Measurements from ENCODE around the gene ATP8B4.

Gene ATP8B4

DNA sequence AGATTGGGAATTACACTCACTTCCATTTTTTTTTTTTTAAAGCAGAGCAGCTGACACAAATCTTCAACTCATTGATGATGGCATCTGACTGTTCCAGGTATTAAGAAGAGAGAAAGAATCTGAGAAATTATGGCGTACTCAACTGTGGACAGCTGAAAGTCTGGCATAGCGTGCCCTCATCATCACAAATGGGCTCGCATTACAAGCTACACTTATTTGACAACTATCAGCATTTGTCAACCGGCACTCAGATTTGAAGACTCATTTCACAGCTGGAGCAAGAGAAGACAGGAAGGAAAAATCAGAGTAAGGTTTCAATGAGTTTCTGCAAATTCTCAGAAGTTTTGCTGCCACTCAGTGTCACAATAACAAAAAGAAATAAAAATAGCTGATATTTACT, 235.9 kb downstream of the ATP8B4 start:
- no peak for DNase-seq

DNA sequence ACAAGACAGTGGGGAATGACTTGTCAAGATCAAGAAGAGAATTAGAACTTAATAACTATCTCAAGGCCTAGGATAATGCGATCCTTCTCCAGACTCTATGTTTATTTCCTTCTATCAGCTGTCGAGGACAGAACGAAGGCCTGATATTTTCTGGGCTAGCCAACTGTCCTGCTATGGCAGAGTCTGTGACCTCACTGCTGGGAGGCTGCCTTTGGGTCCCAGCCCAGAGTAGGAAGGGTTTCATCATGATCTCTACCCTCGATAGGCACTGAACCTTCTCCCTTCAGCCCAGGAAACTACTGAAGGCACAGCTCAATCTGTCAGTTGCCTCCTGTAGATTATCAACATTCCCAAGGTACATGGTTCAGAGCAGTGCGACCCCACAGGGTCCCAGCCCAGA, 237.2 kb downstream of the ATP8B4 start:
- no peak for DNase-seq

DNA sequence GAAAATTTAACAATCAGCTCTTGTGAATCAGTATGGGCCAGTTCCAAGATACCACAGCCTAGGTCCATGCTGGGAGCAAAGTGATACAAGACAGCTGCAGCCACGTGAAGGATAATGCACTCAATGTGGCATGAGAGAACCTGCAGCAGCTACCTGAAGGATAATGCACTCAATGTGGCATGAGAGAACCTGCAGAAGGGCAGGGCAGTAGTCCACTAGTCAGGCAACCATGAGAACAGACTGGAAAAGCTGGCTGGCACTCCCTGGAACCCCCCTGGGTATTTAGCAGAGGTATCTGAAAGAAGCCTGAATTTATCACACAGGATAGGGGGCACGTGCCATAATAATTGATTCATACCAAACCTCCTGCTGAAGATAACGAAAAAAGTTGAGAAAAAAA, 237.6 kb downstream of the ATP8B4 start:
- no peak for DNase-seq

DNA sequence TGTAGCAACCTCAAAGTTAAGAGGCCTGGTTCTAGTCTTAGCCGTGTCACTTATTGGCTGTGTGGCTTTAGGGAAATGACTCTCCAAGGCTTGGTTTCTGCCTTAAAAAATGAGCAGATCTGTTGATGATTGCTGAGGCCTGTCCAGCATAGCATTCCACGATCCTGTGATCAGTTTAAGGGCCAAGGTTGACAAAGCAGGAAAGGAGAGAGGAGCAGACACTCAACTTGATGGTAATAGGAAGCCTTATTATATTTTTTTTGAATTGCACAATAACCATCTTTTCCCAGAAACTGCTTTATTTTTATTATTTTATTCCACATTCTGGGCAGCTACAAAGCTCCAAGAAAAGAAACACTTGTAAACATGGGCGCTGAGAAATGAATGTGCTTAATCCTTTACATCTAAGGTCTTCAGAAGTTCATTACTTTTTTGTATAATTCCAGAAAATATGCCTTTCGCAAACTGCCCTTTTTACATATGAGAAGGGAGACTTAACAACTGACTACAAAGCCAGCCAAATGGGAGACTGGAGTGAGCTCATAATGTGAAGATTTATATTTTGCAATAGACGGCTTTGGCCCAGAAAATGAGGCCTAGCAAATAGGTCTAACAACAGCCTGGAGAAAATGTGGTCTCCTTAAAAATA, 241.0 kb downstream of the ATP8B4 start:
- DNase-seq, result no peak

DNA sequence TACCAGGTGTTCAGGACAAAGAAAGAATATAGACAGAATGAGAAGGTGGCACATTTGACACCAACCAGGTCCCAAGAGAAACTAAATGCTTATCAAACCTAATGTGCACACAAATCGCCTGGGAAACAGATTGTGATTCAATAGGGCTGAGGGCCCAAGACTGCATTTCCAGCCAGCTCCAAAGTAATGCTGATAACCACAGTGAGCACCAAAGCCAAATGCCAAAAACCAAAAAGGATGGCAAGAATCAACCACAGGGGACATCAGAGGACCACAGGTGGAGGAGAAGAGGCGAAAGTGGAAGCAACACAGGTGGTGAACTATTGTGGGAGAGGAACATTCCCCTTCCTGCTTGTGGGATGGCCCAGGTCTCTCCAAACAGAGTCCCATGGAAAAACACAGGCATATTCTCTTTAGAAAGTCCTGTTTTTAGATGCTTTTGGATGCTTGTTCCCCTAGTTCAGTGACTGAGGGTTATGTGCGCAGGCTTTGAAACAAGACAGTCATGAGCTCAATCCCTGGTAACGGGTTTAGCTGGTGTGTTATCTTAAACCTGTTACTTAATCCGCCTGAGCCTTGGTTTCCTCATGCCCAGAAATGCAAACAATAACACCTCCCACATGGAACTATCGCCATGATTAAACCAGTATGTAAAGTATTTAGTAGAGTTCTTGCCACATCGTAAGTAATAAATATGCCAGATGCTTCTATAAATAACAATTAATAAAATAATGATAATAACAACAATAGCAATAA, 241.7 kb downstream of the ATP8B4 start:
- DNase-seq, result no peak

DNA sequence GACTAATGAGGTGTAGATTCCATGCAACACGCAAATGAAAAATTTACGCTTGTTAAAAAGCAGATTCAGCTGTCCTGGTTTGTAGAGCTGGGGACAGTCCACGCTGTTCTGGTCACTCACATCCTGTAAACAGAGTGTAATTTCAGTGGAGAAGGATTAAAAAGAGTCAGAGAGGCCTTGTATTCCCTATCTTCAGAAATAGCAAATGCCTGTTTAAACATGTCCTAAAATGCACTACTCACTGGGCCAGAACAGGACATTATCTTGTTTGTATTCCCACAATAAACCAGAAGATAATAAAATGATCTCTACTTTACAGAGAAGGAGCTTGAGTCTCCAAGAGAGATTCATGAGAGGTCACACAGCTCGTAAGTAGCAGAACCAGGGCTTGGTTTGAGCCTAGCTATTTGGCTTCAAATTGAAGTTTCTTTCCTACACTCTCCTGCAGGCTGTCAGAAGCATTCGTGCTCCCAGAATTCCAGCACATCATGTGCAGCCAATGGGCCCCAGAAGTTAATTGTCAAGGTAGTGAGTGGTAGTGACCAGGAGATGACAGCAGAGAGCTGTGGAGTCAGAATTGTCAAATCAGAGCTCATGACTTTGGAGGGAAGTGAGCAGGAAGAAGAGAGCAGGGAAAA, 242.5 kb downstream of the ATP8B4 start:
- no peak for DNase-seq

DNA sequence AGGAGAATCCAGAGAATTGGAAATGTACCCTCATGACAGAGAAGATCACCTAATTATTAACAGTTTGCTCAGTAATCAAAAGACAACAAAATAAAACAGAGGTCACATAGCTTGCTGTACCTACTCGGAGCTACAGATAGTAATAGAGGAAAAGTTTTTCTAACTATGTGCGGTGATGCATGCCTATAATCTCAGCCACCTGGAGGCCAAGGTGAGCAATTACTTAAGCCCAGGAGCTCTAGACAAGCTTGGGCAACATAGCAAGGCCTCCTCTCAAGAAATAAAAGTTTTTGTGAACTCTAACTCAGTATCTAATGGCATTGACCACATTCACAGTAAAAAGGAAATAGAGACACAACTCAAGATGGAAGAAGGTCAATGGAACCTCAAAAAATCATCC, 243.6 kb downstream of the ATP8B4 start:
- no peak for DNase-seq

DNA sequence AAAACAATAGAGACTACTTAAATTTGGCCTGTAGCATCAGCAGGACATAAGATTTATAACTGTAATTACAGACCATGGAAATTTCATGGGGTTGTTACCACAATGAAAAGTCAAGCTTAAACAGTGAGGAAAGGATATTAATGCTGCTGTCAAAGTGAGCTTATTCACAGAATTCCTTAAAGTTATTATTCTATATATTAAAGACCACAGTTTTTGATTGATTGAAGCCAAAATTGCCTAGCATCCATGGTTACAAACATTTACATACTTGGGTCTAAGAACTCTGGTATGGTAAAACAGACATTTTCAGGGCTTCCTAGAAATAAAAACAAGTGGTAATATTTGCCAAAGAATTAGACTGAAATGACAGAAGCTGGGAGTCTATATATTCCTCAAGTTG, 248.6 kb downstream of the ATP8B4 start:
- no peak for DNase-seq

DNA sequence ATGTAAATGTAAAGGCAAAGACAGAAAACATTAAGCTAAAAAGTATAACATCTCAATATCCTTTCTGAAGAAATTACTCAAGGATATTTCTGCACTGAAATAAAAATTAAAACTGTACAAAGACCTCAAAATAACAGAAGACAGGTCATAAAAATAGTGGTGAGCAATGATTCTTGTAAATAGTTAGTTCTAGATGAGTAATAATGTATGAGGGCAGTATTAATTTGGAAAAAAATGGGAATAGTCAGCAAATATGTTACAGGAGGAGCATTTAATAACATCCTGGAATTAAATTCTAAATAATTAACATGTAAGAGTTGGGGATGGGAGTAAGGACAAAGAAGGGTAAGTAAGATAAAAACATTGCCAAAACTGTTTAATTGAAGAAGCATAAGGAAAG, 250.7 kb downstream of the ATP8B4 start:
- DNase-seq, result no peak

DNA sequence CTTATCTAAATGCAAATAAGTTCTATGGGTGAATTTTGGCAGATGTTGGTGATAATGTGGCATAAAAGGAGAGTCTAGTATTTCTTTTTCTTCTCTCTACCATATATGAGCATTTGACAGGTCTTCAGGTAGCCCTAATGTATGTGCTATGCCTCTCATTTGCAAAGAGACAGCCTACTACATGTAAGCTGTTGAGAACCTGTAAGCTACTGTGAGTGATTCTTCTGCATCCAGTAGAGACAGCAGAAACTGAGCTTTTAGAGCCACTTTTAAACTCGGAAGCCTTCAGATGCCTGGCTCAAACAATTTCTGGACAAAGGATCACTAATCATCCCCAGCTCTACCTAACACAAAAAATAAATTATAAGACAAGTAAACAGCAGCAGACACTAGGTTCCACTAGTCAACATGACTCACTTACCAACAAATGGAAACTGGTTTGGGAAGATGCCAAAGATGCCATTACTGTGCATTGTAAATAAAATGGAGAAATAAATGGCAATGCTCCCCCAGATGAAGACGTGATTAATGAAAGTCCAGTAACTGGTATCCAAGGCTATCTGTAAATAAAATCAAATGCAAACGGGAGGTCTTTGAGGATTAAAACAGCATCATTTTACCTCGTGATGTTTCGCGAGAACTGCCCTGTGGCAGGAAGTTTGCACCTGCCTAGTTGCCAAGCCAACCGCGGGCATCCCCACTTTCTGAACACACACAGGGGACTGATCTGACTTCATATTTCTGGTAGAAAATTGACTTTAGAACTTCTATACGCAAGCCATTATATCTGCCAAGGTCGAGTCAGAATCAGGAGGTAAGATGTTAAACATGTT, 252.9 kb downstream of the ATP8B4 start:
- DNase-seq, result no peak

DNA sequence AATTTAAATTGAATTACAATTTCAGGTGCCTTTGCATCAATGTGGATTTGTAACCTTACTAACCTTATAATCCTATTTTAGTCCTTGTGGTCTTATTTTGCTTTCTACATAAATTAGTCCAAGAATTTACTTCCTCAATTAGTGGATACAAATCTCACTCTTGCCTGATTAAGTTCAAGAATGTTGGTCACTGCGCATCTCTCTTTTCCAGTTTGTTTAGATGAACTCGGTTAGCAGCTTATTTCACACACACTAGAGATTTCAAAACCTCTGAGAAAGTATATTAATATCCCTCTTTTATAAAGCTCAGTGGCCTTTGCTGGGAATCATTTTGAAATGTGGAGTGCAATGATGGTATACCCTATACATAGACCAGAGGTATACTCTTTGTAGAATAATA, 254.8 kb downstream of the ATP8B4 start:
- no peak for DNase-seq

DNA sequence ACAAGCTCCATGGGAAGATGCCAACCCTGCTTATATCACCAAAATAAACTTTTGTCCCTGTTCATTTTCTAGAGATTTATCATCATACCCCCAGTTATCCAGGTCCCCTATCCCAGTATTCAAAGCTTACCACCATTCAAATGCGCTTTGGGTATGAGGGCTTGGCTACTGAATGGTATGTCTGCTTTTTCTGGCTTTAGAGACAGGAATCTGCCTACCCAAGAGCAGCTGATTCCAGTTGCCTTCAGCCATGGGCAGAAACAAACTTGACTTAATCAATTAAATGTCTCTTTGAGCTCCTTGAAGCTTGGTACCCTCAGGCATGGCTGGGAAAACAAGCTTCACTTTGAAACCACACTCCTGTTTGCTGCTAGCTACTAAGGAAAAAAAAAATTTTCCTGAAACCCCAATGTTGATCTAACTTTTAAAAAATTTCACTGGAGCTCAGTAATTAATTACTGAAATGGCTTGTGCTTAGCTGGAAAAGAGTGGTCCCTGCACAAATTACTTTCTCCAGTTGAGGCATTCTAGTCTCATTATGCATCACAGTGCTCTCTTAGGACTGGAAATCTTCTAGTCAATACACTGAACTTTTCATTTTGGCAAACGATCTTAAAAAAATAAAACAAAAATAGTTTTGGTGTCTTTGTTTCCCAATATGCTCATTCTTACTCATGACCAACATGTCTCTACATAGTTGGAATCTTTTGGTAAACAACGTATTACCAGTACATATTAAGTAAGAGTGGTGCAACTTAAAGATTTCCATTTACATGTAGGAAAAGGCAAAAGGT, 255.4 kb downstream of the ATP8B4 start:
- DNase-seq, result no peak

DNA sequence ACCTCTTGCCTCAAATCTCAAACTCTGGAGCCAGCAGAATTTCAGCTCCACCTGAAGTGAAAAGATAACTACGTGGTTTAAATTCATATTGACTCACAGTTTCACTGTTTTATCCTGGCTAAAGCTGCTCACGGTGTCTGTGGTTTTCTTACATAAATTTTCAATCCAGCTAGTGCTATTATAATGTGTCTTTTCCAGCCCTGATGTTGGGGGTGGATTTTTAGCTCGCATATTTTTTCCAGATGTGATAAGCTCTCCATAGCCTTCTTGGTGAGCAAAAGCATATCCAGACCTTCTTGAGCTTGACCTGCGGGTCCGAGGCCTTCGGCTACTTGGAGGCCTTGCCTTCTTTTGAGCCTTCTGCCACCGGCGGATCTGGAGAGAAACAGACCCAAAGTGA, 258.9 kb downstream of the ATP8B4 start:
- DNase-seq, result no peak

DNA sequence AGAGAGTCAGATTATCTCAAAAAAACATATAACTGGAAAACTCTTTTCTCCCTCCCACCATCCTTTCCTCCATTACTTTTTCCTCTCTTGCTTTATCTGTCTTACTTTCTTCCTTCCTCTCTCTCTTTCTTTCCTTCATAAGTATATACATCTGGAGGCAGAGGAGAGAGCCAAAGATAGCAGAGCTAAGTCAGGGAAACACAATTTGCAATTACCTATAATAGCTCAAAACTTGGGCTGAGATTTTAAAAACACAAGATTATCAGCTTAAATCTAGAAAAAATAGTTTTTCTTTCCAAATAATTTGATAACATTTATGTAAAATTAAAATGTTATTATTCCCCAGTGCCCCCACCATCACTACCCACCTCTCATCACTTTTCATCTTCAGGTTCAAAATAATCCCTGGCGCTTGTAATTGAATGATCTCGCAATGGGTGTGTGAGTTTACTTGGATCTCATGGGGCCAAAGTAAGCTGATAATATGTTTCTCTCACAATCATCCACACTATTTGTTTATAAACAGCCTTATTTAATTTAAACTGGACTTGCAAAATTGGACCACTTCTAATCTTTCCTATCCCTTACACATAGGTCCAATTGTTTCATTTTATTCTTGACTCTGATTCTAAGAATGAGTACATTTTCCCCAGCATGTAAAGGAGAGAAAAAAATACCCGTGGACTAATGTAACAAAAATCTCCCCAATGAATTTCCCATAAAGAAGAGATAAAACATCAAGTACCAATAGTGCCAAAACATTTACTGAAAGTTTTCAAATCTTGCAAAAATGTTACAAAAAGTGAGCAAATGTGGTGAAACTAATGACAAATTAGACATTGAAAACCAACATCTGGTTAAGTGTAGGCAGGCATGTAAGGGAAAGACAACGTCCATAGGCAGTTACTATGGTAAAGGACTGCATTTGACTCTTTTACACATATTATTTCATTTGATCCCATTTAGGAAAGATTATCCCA, 261.2 kb downstream of the ATP8B4 start:
- no peak for DNase-seq

DNA sequence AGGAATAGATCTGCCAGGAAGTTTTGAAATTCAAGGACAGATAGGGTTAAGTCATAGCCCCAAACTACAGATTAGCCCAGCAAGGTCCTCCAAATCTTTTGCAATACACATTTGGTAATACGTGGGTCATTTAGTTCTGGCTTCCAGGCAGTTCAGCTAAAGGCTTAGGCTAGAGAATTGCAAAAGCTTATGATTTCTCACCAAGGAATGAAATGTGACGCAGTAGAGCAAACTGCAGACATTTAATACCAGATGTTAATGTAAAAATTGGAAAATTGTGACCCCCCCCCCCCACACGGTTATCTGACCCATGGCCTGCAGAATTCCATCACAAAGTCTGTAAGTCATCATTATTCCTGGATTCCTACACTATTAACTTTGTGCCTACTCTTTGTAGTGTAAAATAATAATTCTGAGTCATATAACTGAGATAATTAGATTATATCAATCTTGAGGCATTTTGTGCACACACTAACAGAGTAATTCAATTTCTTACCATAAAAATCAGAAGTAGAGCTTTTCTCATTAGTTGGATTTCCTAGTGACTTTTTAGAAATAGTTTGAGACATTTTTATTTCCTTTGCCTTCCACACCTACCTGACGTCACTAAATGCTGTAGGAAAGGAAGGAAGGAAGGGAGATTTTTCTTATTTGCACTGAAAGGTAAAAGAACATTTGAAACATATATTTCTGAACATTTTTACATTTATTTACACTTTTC, 263.0 kb downstream of the ATP8B4 start:
- no peak for DNase-seq

DNA sequence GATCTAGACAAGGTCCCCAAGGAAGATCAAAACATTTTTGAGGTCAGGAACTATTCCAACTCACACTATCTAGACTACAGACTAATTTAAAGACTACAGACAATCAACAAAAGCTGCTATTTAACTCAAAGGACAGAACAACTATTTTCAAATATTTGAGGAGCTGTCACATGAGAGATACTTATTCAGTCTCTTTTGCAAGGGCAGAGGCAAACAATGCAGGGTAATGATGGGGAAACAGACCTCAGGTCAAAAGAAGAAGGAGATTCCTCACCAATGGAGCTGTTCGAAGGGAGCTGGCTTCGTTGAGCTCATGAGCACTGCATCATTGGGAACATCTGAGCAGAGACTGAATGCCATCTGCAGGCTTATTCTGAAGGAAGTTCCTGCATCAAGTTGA, 266.3 kb downstream of the ATP8B4 start:
- no peak for DNase-seq

DNA sequence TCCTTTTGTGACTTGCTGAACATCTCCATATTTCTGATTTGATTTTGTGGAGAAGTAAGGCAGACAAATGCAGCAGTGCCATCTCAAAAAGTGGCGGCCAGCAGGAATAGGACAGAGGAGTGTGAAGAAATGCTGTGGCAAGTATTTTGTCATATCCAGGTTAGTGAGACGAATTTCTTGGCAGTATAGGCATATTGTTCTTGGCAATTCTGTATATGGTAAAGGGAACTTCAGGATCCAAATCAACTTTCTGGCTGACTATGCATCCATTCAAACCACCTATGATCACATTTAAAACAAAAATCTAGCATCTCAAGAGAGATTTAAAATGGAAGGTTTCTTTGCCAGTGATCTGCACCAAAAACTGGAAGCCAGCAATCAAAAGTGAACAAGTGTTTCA, 270.2 kb downstream of the ATP8B4 start:
- no peak for DNase-seq

DNA sequence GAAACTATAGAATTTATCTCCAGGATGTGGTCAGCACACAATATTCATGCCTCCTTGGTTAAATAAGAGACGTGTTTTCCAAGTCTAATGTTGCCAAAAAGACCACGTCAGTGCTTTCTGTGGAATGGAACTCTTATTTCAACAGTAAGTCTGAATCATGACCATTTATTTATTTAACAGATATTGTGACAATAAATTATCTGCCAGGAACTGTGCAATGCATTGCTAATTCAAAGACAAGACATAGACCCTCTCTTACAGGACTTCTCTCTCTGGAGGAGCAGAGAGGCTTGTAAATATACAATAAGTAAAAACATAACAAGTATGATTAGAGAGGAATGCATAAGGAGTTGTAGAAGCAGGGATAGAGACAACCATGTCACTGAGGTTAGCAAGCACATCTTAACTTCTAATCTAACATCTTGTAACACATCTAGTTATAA, 270.7 kb downstream of the ATP8B4 start:
- DNase-seq, result no peak

DNA sequence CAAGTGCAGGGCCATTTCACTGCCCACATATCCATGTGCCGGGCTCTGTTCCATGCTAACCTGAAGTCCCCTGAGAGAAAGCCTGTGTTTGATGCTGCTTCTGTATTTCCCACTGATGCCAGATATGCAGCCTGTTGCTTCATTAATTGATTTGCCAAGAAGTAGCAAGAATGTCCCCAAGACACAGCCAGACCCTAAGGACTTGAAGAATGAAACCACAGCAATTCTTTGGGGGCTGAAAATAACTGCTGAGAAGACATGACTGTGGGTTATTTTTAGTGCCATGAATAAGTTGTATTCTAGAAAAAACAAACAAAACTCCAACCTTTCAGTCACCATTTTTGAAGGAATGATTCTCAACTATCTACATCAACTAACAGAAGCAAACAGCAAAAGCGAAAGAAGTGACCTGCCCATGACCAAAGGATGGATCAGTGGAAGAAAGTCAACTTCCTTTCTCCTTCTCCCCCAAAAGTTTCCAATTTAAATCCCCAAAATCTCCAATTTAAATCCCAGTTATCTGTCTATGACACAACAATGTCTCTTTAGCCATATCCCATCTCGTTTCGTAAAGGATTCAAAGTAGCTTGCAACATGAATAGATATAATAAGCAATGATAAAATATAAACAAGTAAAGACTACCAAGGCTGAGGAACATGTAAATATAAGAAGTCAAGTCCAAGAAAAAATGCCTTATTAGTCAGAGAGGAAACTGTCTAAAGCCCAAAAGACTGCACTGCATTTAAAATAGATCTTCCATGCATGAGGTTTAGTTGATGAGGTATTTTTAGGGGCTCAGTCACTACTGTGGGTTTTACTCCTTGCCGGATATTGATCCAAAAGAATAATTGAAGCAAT, 271.4 kb downstream of the ATP8B4 start:
- DNase-seq, result no peak

DNA sequence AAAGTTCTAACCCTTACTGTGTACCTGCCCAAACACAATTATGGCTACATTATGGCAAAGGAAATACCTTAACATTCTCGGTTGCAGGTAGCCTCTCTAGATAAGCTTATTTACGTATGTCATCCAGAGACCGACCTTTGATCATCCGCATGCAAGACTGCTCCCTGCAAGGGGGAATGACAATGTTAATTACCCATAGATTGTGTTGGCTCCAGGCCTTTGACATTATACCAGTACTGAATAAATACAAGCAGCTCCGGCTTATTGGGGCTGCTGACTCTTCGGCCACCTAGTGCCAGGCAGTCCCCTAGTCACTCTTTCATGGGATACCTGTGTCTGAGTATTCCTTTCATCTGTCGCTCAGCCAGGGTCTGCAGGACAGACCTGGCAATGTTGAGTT, 274.6 kb downstream of the ATP8B4 start:
- DNase-seq, result no peak
